SK-N-SH (cell line): ENCODE results near the gene PROC. TPM values are rescaled to one million over a fixed set of nuclear protein-coding genes. Genes with fewer than 3 reads are reported as not detected.

Experiments used
- CTCF ChIA-PET: fragments of 300-600, 350-600 bp; formaldehyde crosslinking; extraction: SDS; loops from one replicate; lab custom pipeline; 2021; lab: Yijun Ruan, JAX
- POLR2A ChIA-PET: fragments of 350-600 bp; sonication (Branson Sonifier 250); formaldehyde crosslinking; extraction: SDS; loops from one replicate; lab custom pipeline; 2020; ENCODE audit warnings: antibody characterized with exemption, inconsistent platforms; lab: Yijun Ruan, JAX
- DNase-seq: peaks from one replicate; pipeline ENCODE4 v3.0.0; 2012
- H2AFZ ChIP-seq: fragments of 200-600 bp; sonication (generic); 2 replicates; pipeline ENCODE4 v1.8.1; 2016; ENCODE audit warnings: antibody characterized with exemption, mild to moderate bottlenecking, low read depth
- H3F3A ChIP-seq: fragments of 200-600 bp; sonication (generic); replicated peaks from 2 replicates; pipeline ENCODE3; 2016; ENCODE audit warnings: antibody characterized with exemption, mild to moderate bottlenecking; ENCODE audit not compliant: insufficient read depth
- H3K27ac ChIP-seq, 2 experiments: fragments of 200-500 bp in 1 of 2; fragments of 200-600 bp in 1 of 2; sonication (Bioruptor generic) in 1 of 2; sonication (generic), shearing (Covaris generic) in 1 of 2; 2 replicates each; pipeline versions ENCODE4 v1.5.1 to v1.6.1; 2014 to 2016; ENCODE audit warnings: low read depth in 2 of 2, inconsistent platforms in 1 of 2, low read length in 1 of 2, mild to moderate bottlenecking in 1 of 2, mixed read lengths in 1 of 2
- H3K27me3 ChIP-seq: fragments of 200-600 bp; sonication (generic), shearing (Covaris generic); 2 replicates; pipeline ENCODE4 v1.6.1; 2016; ENCODE audit warnings: mixed run types; ENCODE audit not compliant: insufficient read depth
- H3K36me3 ChIP-seq, 2 experiments: fragments of 200-500 bp in 1 of 2; fragments of 200-600 bp in 1 of 2; sonication (Bioruptor generic) in 1 of 2; sonication (generic) in 1 of 2; replicated peaks in 1 of 2; 2 replicates each; pipeline versions ENCODE3 to v1.5.1; 2014 to 2016; ENCODE audit warnings: low read length in 1 of 2, mild to moderate bottlenecking in 1 of 2; ENCODE audit not compliant: insufficient read depth in 2 of 2, control insufficient read depth in 1 of 2
- H3K4me1 ChIP-seq, 2 experiments: fragments of 200-500 bp in 1 of 2; fragments of 200-600 bp in 1 of 2; sonication (Bioruptor generic) in 1 of 2; sonication (generic), shearing (Covaris generic) in 1 of 2; 2 replicates each; pipeline versions ENCODE4 v1.5.1 to v1.6.1; 2014 to 2016; ENCODE audit warnings: low read depth in 1 of 2, low read length in 1 of 2, mixed run types in 1 of 2; ENCODE audit not compliant: insufficient read depth in 2 of 2, control insufficient read depth in 1 of 2
- H3K4me2 ChIP-seq: fragments of 200-600 bp; sonication (generic), shearing (Covaris generic); 2 replicates; pipeline ENCODE4 v1.6.1; 2017; ENCODE audit warnings: mixed run types
- H3K4me3 ChIP-seq, 2 experiments: fragments of 200-500 bp in 1 of 2; fragments of 200-600 bp in 1 of 2; sonication (Bioruptor generic) in 1 of 2; sonication (generic), shearing (Covaris generic) in 1 of 2; 2 replicates each; pipeline versions ENCODE4 v1.5.1 to v1.8.1; 2014 to 2016; ENCODE audit warnings: low read depth in 2 of 2, inconsistent platforms in 1 of 2, low read length in 1 of 2, mild to moderate bottlenecking in 1 of 2, mixed read lengths in 1 of 2, moderate library complexity in 1 of 2
- H3K79me2 ChIP-seq: fragments of 200-600 bp; sonication (generic); 2 replicates; pipeline ENCODE4 v1.8.1; 2017; ENCODE audit warnings: mild to moderate bottlenecking; ENCODE audit not compliant: insufficient read depth
- H3K9ac ChIP-seq: fragments of 200-600 bp; sonication (generic); 2 replicates; pipeline ENCODE4 v1.6.1; 2017; ENCODE audit warnings: mixed run types
- H3K9me2 ChIP-seq: fragments of 200-600 bp; sonication (generic); 2 replicates; pipeline ENCODE4 v1.6.1; 2017; ENCODE audit warnings: mixed run types
- H3K9me3 ChIP-seq: fragments of 200-600 bp; sonication (generic); 2 replicates; pipeline ENCODE4 v1.6.1; 2017; ENCODE audit warnings: mixed run types, mild to moderate bottlenecking, moderate library complexity
- H4K20me1 ChIP-seq: fragments of 200-600 bp; sonication (generic); 2 replicates; pipeline ENCODE4 v1.6.1; 2017; ENCODE audit warnings: mild to moderate bottlenecking, mixed run types; ENCODE audit not compliant: insufficient read depth
- CHD2 ChIP-seq: fragments of 150-350 bp; IDR thresholded peaks from 2 replicates; pipeline ENCODE4 v1.6.1; 2018; ENCODE audit warnings: low read length; ENCODE audit not compliant: partially characterized antibody
- ELF1 ChIP-seq: IDR thresholded peaks from 2 replicates; pipeline ENCODE4 v1.4.0; 2012
- EP300 ChIP-seq, 2 experiments: IDR thresholded peaks; 2 replicates each; pipeline versions ENCODE4 v1.4.0 to v1.6.1; 2012; ENCODE audit warnings: borderline replicate concordance in 1 of 2, low read depth in 1 of 2, low read length in 1 of 2
- EZH2phosphoT487 ChIP-seq: fragments of 200-600 bp; sonication (generic); IDR thresholded peaks from 2 replicates; pipeline ENCODE4 v1.6.1; 2017; ENCODE audit warnings: low read depth, mixed run types, mild to moderate bottlenecking, antibody characterized with exemption, moderate library complexity, borderline replicate concordance
- FOSL2 ChIP-seq: IDR thresholded peaks from 2 replicates; pipeline ENCODE4 v1.4.0; 2012; ENCODE audit warnings: low read depth, mild to moderate bottlenecking, moderate library complexity, borderline replicate concordance
- FOXJ3 ChIP-seq: sonication (generic); formaldehyde crosslinking; IDR thresholded peaks from 2 replicates; pipeline ENCODE4 v1.5.1; 2020; ENCODE audit warnings: mild to moderate bottlenecking, missing genetic modification reagents
- GABPA ChIP-seq: IDR thresholded peaks from 2 replicates; pipeline ENCODE4 v1.4.0; 2012; ENCODE audit warnings: low read depth, mild to moderate bottlenecking
- GATA2 ChIP-seq: sonication (generic); formaldehyde crosslinking; IDR thresholded peaks from 2 replicates; pipeline ENCODE4 v1.5.0; 2020; ENCODE audit warnings: mild to moderate bottlenecking, missing genetic modification reagents
- IRF3 ChIP-seq: fragments of 150-350 bp; IDR thresholded peaks from 2 replicates; pipeline ENCODE4 v1.6.1; 2016; ENCODE audit warnings: mild to moderate bottlenecking, low read depth, low read length
- JUND ChIP-seq: IDR thresholded peaks from 2 replicates; pipeline ENCODE4 v1.4.0; 2012
- MAX ChIP-seq: IDR thresholded peaks from 2 replicates; pipeline ENCODE4 v1.4.0; 2012; ENCODE audit warnings: low read depth
- MXI1 ChIP-seq: IDR thresholded peaks from 2 replicates; pipeline ENCODE4 v1.6.1; 2012; ENCODE audit warnings: mild to moderate bottlenecking, low read depth, low read length, improper control_type of control experiment
- NFIC ChIP-seq: IDR thresholded peaks from 2 replicates; pipeline ENCODE4 v1.4.0; 2012; ENCODE audit warnings: borderline replicate concordance
- NRF1 ChIP-seq: IDR thresholded peaks from 2 replicates; pipeline ENCODE4 v1.6.1; 2012; ENCODE audit warnings: low read depth, mild to moderate bottlenecking, low read length
- POLR2AphosphoS5 ChIP-seq: IDR thresholded peaks from 2 replicates; pipeline ENCODE4 v1.6.1; 2012; ENCODE audit warnings: low read depth, low read length
- REST ChIP-seq: IDR thresholded peaks from 2 replicates; pipeline ENCODE4 v1.6.1; 2012; ENCODE audit warnings: mild to moderate bottlenecking, low read depth, low read length, moderate library complexity
- RFX5 ChIP-seq: IDR thresholded peaks from 2 replicates; pipeline ENCODE4 v1.6.1; 2012; ENCODE audit warnings: mild to moderate bottlenecking, improper control_type of control experiment, low read length
- SIN3A ChIP-seq: IDR thresholded peaks from 2 replicates; pipeline ENCODE4 v1.6.1; 2012; ENCODE audit warnings: low read depth, mild to moderate bottlenecking, low read length, moderate library complexity, borderline replicate concordance
- SMC3 ChIP-seq: IDR thresholded peaks from 2 replicates; pipeline ENCODE4 v1.6.1; 2012; ENCODE audit warnings: low read depth, low read length, improper control_type of control experiment
- TEAD4 ChIP-seq: IDR thresholded peaks from 2 replicates; pipeline ENCODE4 v1.4.0; 2012; ENCODE audit warnings: mild to moderate bottlenecking, borderline replicate concordance; ENCODE audit not compliant: insufficient read depth
- USF1 ChIP-seq: IDR thresholded peaks from 2 replicates; pipeline ENCODE4 v1.4.0; 2012; ENCODE audit warnings: low read depth, borderline replicate concordance
- YY1 ChIP-seq: IDR thresholded peaks from 2 replicates; pipeline ENCODE4 v1.4.0; 2012; ENCODE audit warnings: low read depth, mild to moderate bottlenecking
- ZBTB33 ChIP-seq: IDR thresholded peaks from 2 replicates; pipeline ENCODE4 v1.4.0; 2012; ENCODE audit warnings: low read depth, borderline replicate concordance
- WGBS: methylation state at CpG from one replicate; pipeline ENCODE4 v1.1.6; 2017; ENCODE audit warnings: low lambda C conversion rate; 5-methylcytosine and 5-hydroxymethylcytosine counted together
- polyA plus RNA-seq, 3 experiments: library from polyadenylated mRNA; depleted of rRNA; stranded (reverse); fragments of >200 nt; gene quantifications; 2 replicates each; pipeline ENCODE4 v1.2.3, GENCODE V29; 2012

The PROC gene
- polyA plus RNA-seq, 1 of the 3 experiments (the other 2 are of a cell fraction) = 0.10 TPM

- Histone ChIP-seq H2AFZ (peak overlapping the region; percentile 79; the same call in 1 of the 2 replicates), H3K9me3 (no peaks in the 10 kb centered on the region), H4K20me1 (peaks cover 40% of the 10 kb centered on the region), H3F3A (peaks cover 6% of the 10 kb centered on the region), H3K79me2 (peaks cover 55% of the 10 kb centered on the region), H3K27me3 (no peaks in the 10 kb centered on the region), H3K9ac (peak overlapping the region; percentile 98), H3K36me3 (peaks cover 0 to 8% of the 10 kb centered on the region in 2 experiments), H3K4me1 (peaks cover 10 to 16% of the 10 kb centered on the region in 2 experiments; a peak in 3 of 4 replicates), H3K9me2 (no peaks in the 10 kb centered on the region), H3K4me3 (peak overlapping the region; percentile 76 to 89), H3K27ac (peak overlapping the region; percentile 95 to 96), H3K4me2 (peak overlapping the region; percentile 86)
- WGBS = 5% methylated on average over 10 of the region's 58 CpGs
- CTCF ChIA-PET = interaction anchor here (1.0 to 1.6 kb wide), 4 partner anchors 9 to 63 kb away, joined by 4 to 6 read pairs (median 4); no protein-coding TSS in a partner anchor
- DNase-seq = peak; percentile 89
- POLR2A ChIA-PET = no interaction called here
- TF ChIP-seq ZBTB33 (no peak), JUND (no peak), CHD2 (peak; percentile 34), TEAD4 (no peak), ELF1 (no peak), POLR2AphosphoS5 (no peak; the same call in 1 of the 2 replicates), MAX (0 out of 2 replicates have a peak, but pooled peaks have one; percentile 37), MXI1 (peak; percentile 74; the same call in 1 of the 2 replicates), NRF1 (peak; percentile 38; the same call in 1 of the 2 replicates), FOSL2 (no peak), GATA2 (CRISPR knock-in tag) (peak; percentile 18; the same call in 1 of the 2 replicates), GABPA (no peak), NFIC (no peak), YY1 (no peak), IRF3 (no peak), SIN3A (peak; percentile 68; the same call in 1 of the 2 replicates), USF1 (no peak), REST (no peak), EP300 (IDR thresholded peaks at IDR 0.05; ENCODE audit: borderline replicate concordance in 1 of 2, low read depth in 1 of 2, low read length in 1 of 2) (peak in 1 of 2 experiments; percentile 14; a peak in 1 of 4 replicates), SMC3 (no peak), FOXJ3 (CRISPR knock-in tag) (no peak), EZH2phosphoT487 (no peak), RFX5 (no peak)
Measured at GRCh38 chr2:127386764-127387654, 31.2 kb upstream of the PROC start.
